PC-9 (cell line): ENCODE data around the gene SYT1.

Experiments
- EZH2 ChIP-seq: fragments of 200-600 bp; sonication (generic); IDR thresholded peaks from 2 replicates; pipeline ENCODE4 v1.8.0; 2017; ENCODE audit warnings: antibody characterized with exemption, low read depth
- TF ChIP-seq, protein P1 (sequence below): fragments of 200-600 bp; sonication (generic); conservative IDR thresholded peaks from 2 replicates; pipeline ENCODE4 v1.6.1; 2017; ENCODE audit warnings: mixed run types, antibody characterized with exemption, mild to moderate bottlenecking, moderate library complexity

DNA sequence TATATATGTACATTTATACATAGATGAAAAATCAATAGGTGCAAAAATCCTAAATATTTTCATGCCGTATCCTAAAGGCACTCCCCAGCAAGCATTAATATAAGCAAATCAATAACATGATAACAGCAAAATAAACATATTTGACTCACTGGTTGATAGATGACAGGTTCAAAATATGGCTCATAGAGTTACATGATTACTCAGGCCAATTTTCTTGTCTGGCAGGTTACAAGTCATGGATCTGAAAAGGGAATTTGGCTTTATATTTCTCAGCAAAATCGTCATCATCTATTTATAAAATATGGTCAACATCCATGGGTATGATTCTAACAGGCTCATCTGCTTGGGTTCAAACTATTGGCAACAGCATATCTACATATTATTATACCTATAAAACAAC lies 34.9 kb upstream of the SYT1 start:
- TF ChIP-seq EZH2 = no peak
- TF ChIP-seq, protein P1, sequence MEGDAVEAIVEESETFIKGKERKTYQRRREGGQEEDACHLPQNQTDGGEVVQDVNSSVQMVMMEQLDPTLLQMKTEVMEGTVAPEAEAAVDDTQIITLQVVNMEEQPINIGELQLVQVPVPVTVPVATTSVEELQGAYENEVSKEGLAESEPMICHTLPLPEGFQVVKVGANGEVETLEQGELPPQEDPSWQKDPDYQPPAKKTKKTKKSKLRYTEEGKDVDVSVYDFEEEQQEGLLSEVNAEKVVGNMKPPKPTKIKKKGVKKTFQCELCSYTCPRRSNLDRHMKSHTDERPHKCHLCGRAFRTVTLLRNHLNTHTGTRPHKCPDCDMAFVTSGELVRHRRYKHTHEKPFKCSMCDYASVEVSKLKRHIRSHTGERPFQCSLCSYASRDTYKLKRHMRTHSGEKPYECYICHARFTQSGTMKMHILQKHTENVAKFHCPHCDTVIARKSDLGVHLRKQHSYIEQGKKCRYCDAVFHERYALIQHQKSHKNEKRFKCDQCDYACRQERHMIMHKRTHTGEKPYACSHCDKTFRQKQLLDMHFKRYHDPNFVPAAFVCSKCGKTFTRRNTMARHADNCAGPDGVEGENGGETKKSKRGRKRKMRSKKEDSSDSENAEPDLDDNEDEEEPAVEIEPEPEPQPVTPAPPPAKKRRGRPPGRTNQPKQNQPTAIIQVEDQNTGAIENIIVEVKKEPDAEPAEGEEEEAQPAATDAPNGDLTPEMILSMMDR = no peak
